K562 (cell line): ENCODE results near the gene CDSN. TPM values are rescaled to one million over a fixed set of nuclear protein-coding genes. Genes with fewer than 3 reads are reported as not detected.
A peak's percentile ranks its signal among the peaks of the same experiment; 100 is the strongest.

ENCODE experiments used
- ATF1 ChIP-seq, 2 experiments: fragments of 450-650 bp in 1 of 2; IDR thresholded peaks; 2 replicates each; pipeline ENCODE4 v1.6.1; 2016; ENCODE audit warnings: missing compliant biosample characterization in 1 of 2, missing genetic modification characterization in 1 of 2
- BHLHE40 ChIP-seq: IDR thresholded peaks from 2 replicates; pipeline ENCODE4 v1.6.1; 2011; ENCODE audit warnings: low read length, improper control_type of control experiment
- CUX1 ChIP-seq: fragments of 200-800 bp; sonication (Bioruptor generic); IDR thresholded peaks from 2 replicates; pipeline ENCODE4 v1.6.1; 2016; ENCODE audit warnings: missing genetic modification characterization, missing compliant biosample characterization
- E2F4 ChIP-seq: sonication (generic); formaldehyde crosslinking; IDR thresholded peaks from 2 replicates; pipeline ENCODE4 v1.8.0; 2022; ENCODE audit warnings: mild to moderate bottlenecking, low read depth, missing genetic modification reagents
- ELK3 ChIP-seq: fragments of 450-650 bp; formaldehyde crosslinking; IDR thresholded peaks from 2 replicates; pipeline ENCODE4 v1.4.0; 2020; ENCODE audit warnings: mild to moderate bottlenecking
- ESRRB ChIP-seq: fragments of 250-450 bp; sonication (Bioruptor Pico); IDR thresholded peaks from 2 replicates; pipeline ENCODE4 v1.5.0; 2020; ENCODE audit warnings: mild to moderate bottlenecking, moderate library complexity, borderline replicate concordance
- ID3 ChIP-seq, 2 experiments: fragments of 250-450 bp in 1 of 2; fragments of 450-650 bp in 1 of 2; sonication (Bioruptor Pico) in 1 of 2; IDR thresholded peaks; 2 replicates each; pipeline versions ENCODE4 v1.6.1 to v1.8.0; 2016 to 2021; ENCODE audit warnings: mild to moderate bottlenecking in 2 of 2, moderate library complexity in 2 of 2, missing compliant biosample characterization in 1 of 2, missing genetic modification characterization in 1 of 2
- MAFF ChIP-seq: IDR thresholded peaks from 2 replicates; pipeline ENCODE4 v1.6.1; 2012; ENCODE audit warnings: low read length, improper control_type of control experiment
- MCM3 ChIP-seq: fragments of 450-650 bp; IDR thresholded peaks from 2 replicates; pipeline ENCODE4 v1.6.1; 2016
- MLX ChIP-seq, 2 experiments: fragments of 450-650 bp in 1 of 2; sonication (generic) in 1 of 2; formaldehyde crosslinking; conservative IDR thresholded peaks; 2 replicates each; pipeline versions ENCODE4 v1.4.0 to v1.8.1; 2020 to 2022; ENCODE audit warnings: mild to moderate bottlenecking in 1 of 2, missing genetic modification reagents in 1 of 2
- NR2C2 ChIP-seq, 2 experiments: fragments of 200-800 bp in 1 of 2; sonication (Bioruptor generic) in 1 of 2; sonication (generic) in 1 of 2; formaldehyde crosslinking in 1 of 2; IDR thresholded peaks; 2 replicates each; pipeline versions ENCODE4 v1.6.1 to v1.8.0; 2016 to 2022; ENCODE audit warnings: mild to moderate bottlenecking in 1 of 2, missing compliant biosample characterization in 1 of 2, missing genetic modification characterization in 1 of 2, missing genetic modification reagents in 1 of 2
- NR3C1 ChIP-seq: sonication (generic); formaldehyde crosslinking; IDR thresholded peaks from 2 replicates; pipeline ENCODE4 v1.8.1; 2022; ENCODE audit warnings: missing genetic modification reagents
- NUFIP1 ChIP-seq: fragments of 450-650 bp; IDR thresholded peaks from 2 replicates; pipeline ENCODE4 v1.6.1; 2018; ENCODE audit not compliant: partially characterized antibody
- TAF15 ChIP-seq: fragments of 200-400 bp; formaldehyde crosslinking; IDR thresholded peaks from 2 replicates; pipeline ENCODE4 v1.6.1; 2017; ENCODE audit warnings: mild to moderate bottlenecking, low read depth, low read length, moderate library complexity
- TAF7 ChIP-seq: fragments of 450-650 bp; IDR thresholded peaks from 2 replicates; pipeline ENCODE4 v1.6.1; 2016; ENCODE audit warnings: missing genetic modification characterization, missing compliant biosample characterization
- THRA ChIP-seq: fragments of 450-650 bp; IDR thresholded peaks from 2 replicates; pipeline ENCODE4 v1.6.1; 2017; ENCODE audit warnings: mild to moderate bottlenecking, moderate library complexity
- ZNF41 ChIP-seq: fragments of 250-450 bp; sonication (Bioruptor Pico); conservative IDR thresholded peaks from 2 replicates; pipeline ENCODE4 v1.4.0; 2020; ENCODE audit warnings: mild to moderate bottlenecking
- polyA plus RNA-seq, 8 experiments: library from polyadenylated mRNA; depleted of rRNA in 4 of 8; stranded (reverse) in 5 of 8; unstranded in 3 of 8; fragments of >200 nt; fragmentation: Nextera tagmentation in 2 of 8; fragmentation: Illumina TruSeq in 1 of 8; extraction: Ambion mirVana in 2 of 8; extraction: Trizol in 1 of 8; gene quantifications; 2 replicates each; pipeline versions ENCODE4 v1.2.1 to v1.2.3, GENCODE V29; 2011 to 2014; ENCODE audit warnings: inconsistent platforms in 1 of 8, missing spikeins in 1 of 8
- total RNA-seq, 7 experiments: library from RNA; depleted of rRNA in 6 of 7; stranded (reverse); fragments of >200 nt in 6 of 7; fragmentation: Illumina TruSeq in 2 of 7; extraction: Trizol in 2 of 7; gene quantifications; 2 replicates each; pipeline versions ENCODE4 v1.2.1 to v1.2.3, GENCODE V29; 2011 to 2021; ENCODE audit warnings: low replicate concordance in 1 of 7

Gene CDSN
- total and polyA plus RNA-seq, 9 of the 15 experiments (the other 6 are each of a cell fraction or from before 2014, with no cell fraction given), result not detected

GRCh38 chr6:31079656-31080261, 40.5 kb downstream of the CDSN start (continued):
- TF ChIP-seq NR2C2 (CRISPR knock-in tag; IDR thresholded peaks at IDR 0.05) (0 out of 2 replicates have a peak, but pooled peaks have one; percentile 22), NR2C2 (tag; IDR thresholded peaks at IDR 0.05) (no peak), ID3 (CRISPR knock-in tag; IDR thresholded peaks at IDR 0.05) (no peak), ID3 (tag; IDR thresholded peaks at IDR 0.05) (no peak), ZNF41 (CRISPR knock-in tag) (no peak), MAFF (no peak), ELK3 (CRISPR knock-in tag) (no peak), CUX1 (no peak), BHLHE40 (0 out of 2 replicates have a peak, but pooled peaks have one; percentile 9), MCM3 (no peak), TAF15 (no peak), TAF7 (tag) (no peak), E2F4 (CRISPR knock-in tag) (no peak), ESRRB (CRISPR knock-in tag) (no peak), NUFIP1 (no peak), NR3C1 (no peak), ATF1 (CRISPR knock-in tag; IDR thresholded peaks at IDR 0.05) (no peak), ATF1 (tag; IDR thresholded peaks at IDR 0.05) (no peak), MLX (CRISPR knock-in tag; conservative IDR thresholded peaks at IDR 0.05) (no peak), THRA (no peak)
